Endometrium (tissue), 2 donors: Measurements from ENCODE around the gene KLHL2.
"Not testable (repeated sequence)": the region's sequence is repeated elsewhere in the genome, so short reads cannot be mapped to it uniquely, and the experiment has no call there.

Experiments used
- FAIRE-seq: peaks from 2 replicates; lab custom pipeline; 2012; peaks lifted over from hg19 to GRCh38; lab: Jason Lieb, UNC
- donor health status: control.
- donor health status: control.

Gene KLHL2

GRCh38 chr4:165201806-165202205, 5.6 kb upstream of the KLHL2 start:
- no peak for FAIRE-seq

DNA sequence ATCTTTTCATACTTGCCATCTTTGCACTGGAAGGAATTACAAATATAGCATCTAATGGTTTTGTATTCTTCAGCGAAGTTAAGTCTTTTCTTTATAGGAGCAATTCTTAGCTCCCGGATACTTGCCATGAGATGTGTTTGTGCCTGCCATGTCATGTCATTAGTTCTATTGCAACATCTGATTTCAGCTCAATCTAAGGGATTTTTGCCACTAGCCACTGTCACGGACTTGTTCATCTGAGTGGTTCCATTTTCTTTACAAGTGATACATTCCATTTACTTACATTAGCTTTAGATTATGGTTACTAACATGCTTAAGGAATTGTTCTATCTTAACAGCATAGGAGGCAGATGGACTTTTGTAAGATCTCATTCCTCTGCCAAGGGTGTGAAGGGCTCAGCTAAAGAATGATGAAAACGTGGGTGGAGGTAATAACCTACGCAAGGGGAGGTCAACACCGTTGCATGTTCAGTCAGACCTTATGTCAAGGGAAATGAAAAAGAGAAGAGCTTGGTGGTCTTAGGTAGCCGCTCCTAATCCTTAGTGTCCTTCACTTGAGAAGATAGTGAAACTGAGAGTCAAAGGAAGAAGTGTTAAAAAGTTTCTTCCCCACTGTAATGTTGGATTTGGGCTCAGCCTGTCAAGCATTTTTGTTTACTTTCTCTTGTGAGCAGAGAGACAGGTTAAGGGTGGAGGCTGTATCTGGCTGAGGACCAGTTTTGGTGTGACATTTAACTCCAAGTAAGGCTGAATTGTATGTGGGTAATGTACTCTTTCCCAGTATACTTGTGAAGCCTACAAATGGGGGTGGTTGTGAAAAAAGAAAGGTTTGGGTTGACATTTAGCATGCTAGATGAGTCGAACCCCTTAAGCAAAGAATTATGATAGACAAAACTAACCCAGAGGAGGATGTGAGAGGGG, 3.6 kb upstream of the KLHL2 start:
- no peak for FAIRE-seq

GRCh38 chr4:165204462-165204830, 2.9 kb upstream of the KLHL2 start:
- FAIRE-seq = no peak

- no peak for FAIRE-seq
These were observed 338 bp upstream of the KLHL2 start for GRCh38 chr4:165207016-165207430.

GRCh38 chr4:165208221-165208652, 876 bp downstream of the KLHL2 start:
- no peak for FAIRE-seq

DNA sequence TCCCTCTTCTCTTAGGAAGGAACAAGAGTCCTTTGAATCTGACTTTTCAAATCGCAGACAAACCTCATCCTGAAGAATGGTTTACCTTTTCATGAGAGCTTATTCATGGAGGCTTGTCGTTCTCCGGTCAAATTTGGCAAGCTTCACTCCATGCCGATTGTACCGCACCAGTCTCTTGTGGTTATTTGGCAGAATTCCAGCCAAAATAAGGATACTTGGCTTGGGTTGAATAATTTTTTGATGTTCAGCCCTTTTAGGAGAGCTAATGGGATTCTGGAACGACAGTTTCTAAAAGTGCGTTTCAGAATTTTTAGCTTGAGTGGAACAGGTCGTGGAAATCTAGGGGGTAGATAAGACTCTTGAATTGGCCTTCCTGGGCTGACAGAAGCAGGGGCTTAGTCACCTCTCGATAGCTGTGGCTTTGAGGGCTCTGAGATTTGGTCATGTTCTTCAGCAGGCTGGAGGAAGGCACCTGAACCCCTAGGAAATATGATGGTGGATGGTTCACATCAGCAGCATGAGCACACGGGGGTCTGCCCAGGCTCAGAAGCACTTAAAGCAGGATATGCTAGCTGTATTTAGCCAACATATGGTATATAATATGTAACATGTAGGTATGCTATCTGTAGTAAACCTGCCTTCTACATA, 1.5 kb downstream of the KLHL2 start:
- no peak for FAIRE-seq

- FAIRE-seq = no peak
These were observed 2.4 kb downstream of the KLHL2 start for GRCh38 chr4:165209796-165210195.

DNA sequence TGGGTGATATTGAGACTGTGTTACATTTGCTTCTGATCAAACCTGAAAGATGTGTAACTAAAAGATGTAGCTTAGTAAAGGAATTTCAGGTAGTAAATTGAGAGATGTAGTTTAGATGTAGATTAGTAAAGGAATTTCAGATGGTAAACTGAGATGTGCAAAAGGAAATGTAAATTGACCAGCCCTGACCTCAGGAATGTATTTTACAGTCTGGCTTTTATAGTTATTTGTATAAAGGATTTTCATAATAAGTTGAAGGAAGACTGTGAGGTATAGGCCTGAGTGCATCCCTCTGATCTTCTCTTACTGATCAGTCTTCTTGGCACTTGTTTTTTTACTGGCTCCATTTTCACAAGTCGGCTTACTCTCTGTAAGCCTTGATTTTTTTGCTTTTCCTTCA, 3.2 kb downstream of the KLHL2 start:
- FAIRE-seq = no peak

- FAIRE-seq = not testable (repeated sequence)
These were observed 5.3 kb downstream of the KLHL2 start for GRCh38 chr4:165212647-165213046.

GRCh38 chr4:165213404-165213803, 6.0 kb downstream of the KLHL2 start:
- FAIRE-seq = not testable (repeated sequence)

GRCh38 chr4:165213991-165214709, 6.8 kb downstream of the KLHL2 start:
- FAIRE-seq = not testable (repeated sequence)

GRCh38 chr4:165215034-165215751, 7.8 kb downstream of the KLHL2 start:
- FAIRE-seq = peak; percentile 90

GRCh38 chr4:165215761-165216487, 8.6 kb downstream of the KLHL2 start:
- not testable (repeated sequence) for FAIRE-seq

DNA sequence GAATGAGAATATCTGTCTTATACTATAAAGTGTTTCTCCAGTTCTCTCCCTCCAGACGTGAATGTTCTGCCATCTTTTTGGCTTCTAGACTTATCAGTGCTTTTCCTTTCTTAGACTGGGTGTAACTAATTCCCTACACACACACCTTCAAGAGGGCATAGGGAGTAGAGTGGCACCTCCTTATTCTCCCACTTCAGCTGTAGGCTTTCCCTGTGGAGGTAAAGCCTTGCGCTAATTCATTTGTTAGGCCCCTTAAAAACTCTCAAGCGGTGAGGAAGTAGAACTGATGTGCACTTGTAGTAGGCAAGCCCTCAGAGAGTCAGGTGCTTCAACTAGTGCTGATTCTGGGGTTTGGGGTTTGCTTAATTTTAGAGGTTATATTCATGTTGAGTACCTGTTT, 10.0 kb downstream of the KLHL2 start:
- no peak for FAIRE-seq

DNA sequence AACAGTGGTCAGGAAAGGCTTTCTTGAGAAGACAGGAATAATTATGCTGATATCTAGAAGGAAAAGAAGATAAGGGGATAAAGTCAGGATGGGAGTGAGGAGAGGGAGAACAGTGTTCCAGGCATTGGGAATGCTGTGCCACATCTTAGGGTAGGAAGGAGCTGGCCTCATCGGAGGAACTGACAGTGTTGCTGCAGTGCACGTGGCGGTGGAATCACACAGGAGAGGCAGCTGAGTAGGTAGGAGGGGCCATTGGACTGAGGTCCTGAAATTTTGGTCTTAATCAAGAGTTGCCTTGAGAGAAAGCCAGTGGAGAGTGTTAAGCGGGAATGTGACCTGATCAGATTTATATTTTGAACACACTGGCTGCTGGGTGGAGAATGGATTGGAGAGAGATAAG, 13.9 kb downstream of the KLHL2 start:
- FAIRE-seq = not testable (repeated sequence)

- not testable (repeated sequence) for FAIRE-seq
These were observed 14.8 kb downstream of the KLHL2 start for GRCh38 chr4:165221993-165222650.

- FAIRE-seq = no peak
These were observed 15.3 kb downstream of the KLHL2 start for GRCh38 chr4:165222651-165222994.

DNA sequence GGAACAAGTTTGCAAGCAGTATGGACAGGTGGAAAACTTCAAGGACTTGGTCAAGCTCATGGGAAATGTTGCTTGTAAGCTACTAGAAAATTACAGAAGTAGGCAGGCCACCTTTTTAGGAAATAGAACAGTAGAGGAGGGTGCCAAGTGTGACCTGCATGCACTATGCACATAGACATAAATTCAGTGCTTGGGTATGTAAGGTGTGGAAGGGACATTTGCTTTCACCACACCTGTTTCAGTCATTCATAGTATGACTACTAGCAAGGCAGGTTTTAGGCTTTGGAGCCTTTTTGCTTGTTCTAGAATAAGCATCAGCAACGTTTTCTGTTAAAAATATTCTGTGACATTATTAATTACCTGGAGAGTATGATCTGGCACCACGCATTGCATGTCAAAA, 20.0 kb downstream of the KLHL2 start:
- not testable (repeated sequence) for FAIRE-seq

DNA sequence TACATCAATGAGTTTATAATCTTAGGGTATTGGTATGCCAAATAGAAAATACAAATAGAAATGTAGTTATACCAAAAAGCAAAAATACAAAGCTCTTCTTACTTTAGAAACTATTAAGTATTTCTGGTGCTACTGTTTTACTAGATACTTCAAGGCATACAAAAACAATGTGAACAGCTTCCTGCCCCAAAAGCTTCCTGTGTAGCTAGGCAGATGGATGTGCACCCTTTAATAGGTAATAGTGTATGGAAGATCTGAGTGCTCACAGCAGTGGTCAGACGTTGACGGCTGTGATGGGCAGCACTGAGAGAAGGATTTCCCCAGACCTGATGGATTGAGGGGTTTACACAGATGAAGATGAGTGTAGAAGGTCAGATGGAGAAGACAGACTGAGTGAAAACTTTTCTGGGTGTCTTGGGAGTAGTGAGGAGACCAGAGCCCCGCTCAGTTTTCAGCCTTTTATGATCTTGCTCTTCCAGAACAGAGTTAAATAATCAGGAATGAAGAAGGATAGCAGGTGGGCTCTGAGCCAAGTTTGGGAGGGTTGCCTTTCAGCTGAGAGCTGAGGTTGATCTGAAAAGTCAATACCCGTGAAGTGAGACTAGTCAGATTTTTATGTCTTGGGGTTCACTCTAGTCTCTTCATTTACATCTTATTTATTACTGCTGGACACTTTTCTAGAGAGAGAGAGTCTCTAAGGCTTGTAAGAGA, 22.3 kb downstream of the KLHL2 start:
- not testable (repeated sequence) for FAIRE-seq
